HepG2 (cell line): ENCODE results near the gene RAI14. TPM values are rescaled to one million over a fixed set of nuclear protein-coding genes. Genes with fewer than 3 reads are reported as not detected.

ENCODE experiments used
- AHR ChIP-seq: IDR thresholded peaks from 2 replicates; pipeline ENCODE4 v1.6.1; 2018; ENCODE audit warnings: missing genetic modification reagents, missing compliant biosample characterization
- CEBPG ChIP-seq: IDR thresholded peaks from 2 replicates; pipeline ENCODE4 v1.6.1; 2016
- CREM ChIP-seq, 2 experiments: sonication (generic) in 1 of 2; formaldehyde crosslinking in 1 of 2; IDR thresholded peaks; 2 replicates each; pipeline versions ENCODE4 v1.4.0 to v1.6.1; 2016 to 2020; ENCODE audit warnings: antibody characterized with exemption in 1 of 2, mild to moderate bottlenecking in 1 of 2, missing genetic modification reagents in 1 of 2
- KMT2B ChIP-seq: IDR thresholded peaks from 2 replicates; pipeline ENCODE4 v1.6.1; 2016; ENCODE audit warnings: missing genetic modification reagents, missing compliant biosample characterization
- MEF2D ChIP-seq: sonication (generic); formaldehyde crosslinking; IDR thresholded peaks from 2 replicates; pipeline ENCODE4 v1.5.1; 2020; ENCODE audit warnings: mild to moderate bottlenecking, missing genetic modification reagents
- MXI1 ChIP-seq: IDR thresholded peaks from 3 replicates; pipeline ENCODE4 v1.6.1; 2012; ENCODE audit warnings: low read depth, low read length, inconsistent platforms, borderline replicate concordance
- NONO ChIP-seq, 2 experiments: fragments of 450-650 bp in 1 of 2; sonication (generic) in 1 of 2; formaldehyde crosslinking in 1 of 2; IDR thresholded peaks in 1 of 2; conservative IDR thresholded peaks in 1 of 2; 2 replicates each; pipeline versions ENCODE4 v1.6.1 to v1.8.0; 2017 to 2022; ENCODE audit warnings: mild to moderate bottlenecking in 1 of 2, missing genetic modification reagents in 1 of 2, moderate library complexity in 1 of 2
- PPARG ChIP-seq: conservative IDR thresholded peaks from 2 replicates; pipeline ENCODE4 v1.6.1; 2016; ENCODE audit warnings: missing biosample characterization, missing genetic modification reagents
- PRMT3 ChIP-seq: sonication (generic); formaldehyde crosslinking; IDR thresholded peaks from 2 replicates; pipeline ENCODE4 v1.8.1; 2022; ENCODE audit warnings: low read depth, mild to moderate bottlenecking, moderate library complexity, missing genetic modification reagents, borderline replicate concordance
- TEAD2 ChIP-seq: sonication (generic); formaldehyde crosslinking; IDR thresholded peaks from 2 replicates; pipeline ENCODE4 v1.9.0; 2021; ENCODE audit warnings: missing genetic modification reagents
- TFE3 ChIP-seq: IDR thresholded peaks from 2 replicates; pipeline ENCODE4 v1.6.1; 2016
- THRA ChIP-seq: sonication (generic); formaldehyde crosslinking; IDR thresholded peaks from 2 replicates; pipeline ENCODE4 v1.4.0; 2020; ENCODE audit warnings: missing genetic modification reagents, borderline replicate concordance
- ZNF232 ChIP-seq: sonication (generic); formaldehyde crosslinking; IDR thresholded peaks from 2 replicates; pipeline ENCODE4 v1.4.0; 2020; ENCODE audit warnings: missing genetic modification reagents, borderline replicate concordance
- ZNF460 ChIP-seq: sonication (generic); formaldehyde crosslinking; IDR thresholded peaks from 2 replicates; pipeline ENCODE4 v1.5.1; 2020; ENCODE audit warnings: missing genetic modification reagents, mild to moderate bottlenecking, borderline replicate concordance
- polyA plus RNA-seq, 8 experiments: library from polyadenylated mRNA; depleted of rRNA in 3 of 8; stranded (reverse) in 7 of 8; unstranded in 1 of 8; fragments of >200 nt; fragmentation: Illumina TruSeq in 4 of 8; extraction: Trizol in 4 of 8; gene quantifications; 2 replicates each; pipeline versions ENCODE4 v1.2.1 to v1.2.3, GENCODE V29; 2011 to 2016; ENCODE audit warnings: low read depth in 4 of 8, missing spikeins in 1 of 8, mixed read lengths in 1 of 8; ENCODE audit not compliant: insufficient read depth in 1 of 8
- total RNA-seq, 5 experiments: library from RNA; depleted of rRNA; stranded (reverse); fragments of >200 nt; fragmentation: Illumina TruSeq; extraction: Trizol; gene quantifications; 2 replicates each; pipeline ENCODE4 v1.2.3, GENCODE V29; 2016; ENCODE audit warnings: low read depth in 1 of 5
- TF ChIP-seq, protein P1 (sequence below): IDR thresholded peaks from 2 replicates; pipeline ENCODE4 v1.6.1; 2016
- TF ChIP-seq, protein P2 (sequence below): IDR thresholded peaks from 2 replicates; pipeline ENCODE4 v1.6.1; 2016; ENCODE audit warnings: low read depth, missing genetic modification reagents, missing compliant biosample characterization

The RAI14 gene
- total and polyA plus RNA-seq, 2 of the 13 experiments (the other 11 are each of a cell fraction or from before 2014, with no cell fraction given) = 12.6 to 18.2 TPM

DNA sequence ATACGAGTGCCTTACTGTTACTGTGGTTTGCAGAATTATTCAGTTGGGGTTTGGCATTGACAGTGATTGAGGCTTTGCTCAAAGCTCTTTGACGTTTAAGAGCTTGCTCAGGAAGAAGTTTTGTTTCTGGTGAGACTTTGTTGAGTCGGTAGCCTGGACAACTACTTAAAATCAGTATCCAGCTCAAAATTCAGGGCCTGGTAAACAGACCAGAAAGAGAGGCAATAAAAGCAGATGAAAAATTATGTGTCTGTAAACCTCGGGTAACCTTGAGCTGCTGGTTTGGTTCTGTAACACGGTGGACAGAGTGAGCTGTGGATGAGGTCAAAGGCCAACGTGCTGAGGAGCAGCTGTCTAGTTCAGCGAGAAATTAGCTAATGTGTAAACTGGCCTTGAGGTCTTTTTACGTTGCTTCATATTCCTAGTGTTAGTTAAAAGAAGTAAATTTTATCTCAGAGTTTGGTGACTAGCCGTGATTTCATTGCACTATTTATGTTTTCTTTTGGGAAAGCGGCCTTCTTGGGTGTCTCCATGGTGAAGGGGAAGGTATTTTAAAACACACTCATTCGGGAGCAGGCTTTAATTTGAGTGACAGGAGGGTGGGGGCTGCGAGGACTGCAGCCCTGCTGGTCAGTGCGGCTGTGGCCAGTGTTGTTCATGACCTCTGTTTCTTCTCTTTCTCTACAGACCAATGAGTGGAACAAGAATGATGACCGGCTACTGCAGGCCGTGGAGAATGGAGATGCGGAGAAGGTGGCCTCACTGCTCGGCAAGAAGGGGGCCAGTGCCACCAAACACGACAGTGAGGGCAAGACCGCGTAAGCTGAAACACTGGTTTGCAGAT, 100.9 kb downstream of the RAI14 start (continued):
- TF ChIP-seq, protein P1, sequence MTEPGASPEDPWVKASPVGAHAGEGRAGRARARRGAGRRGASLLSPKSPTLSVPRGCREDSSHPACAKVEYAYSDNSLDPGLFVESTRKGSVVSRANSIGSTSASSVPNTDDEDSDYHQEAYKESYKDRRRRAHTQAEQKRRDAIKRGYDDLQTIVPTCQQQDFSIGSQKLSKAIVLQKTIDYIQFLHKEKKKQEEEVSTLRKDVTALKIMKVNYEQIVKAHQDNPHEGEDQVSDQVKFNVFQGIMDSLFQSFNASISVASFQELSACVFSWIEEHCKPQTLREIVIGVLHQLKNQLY (CRISPR knock-in tag) = no peak; the same call in 1 of the 2 replicates
- TF ChIP-seq PRMT3 (CRISPR knock-in tag) (no peak; the same call in 1 of the 2 replicates), CREM (IDR thresholded peaks at IDR 0.05) (peak; percentile 55; the same call in 1 of the 2 replicates), CREM (CRISPR knock-in tag; IDR thresholded peaks at IDR 0.05) (no peak), THRA (CRISPR knock-in tag) (peak; percentile 76; the same call in 1 of the 2 replicates), TEAD2 (0 out of 2 replicates have a peak, but pooled peaks have one; percentile 27), MEF2D (CRISPR knock-in tag) (peak; percentile 50; the same call in 1 of the 2 replicates), MXI1 (peak; percentile 47; the same call in 1 of the 3 replicates), ZNF232 (peak; percentile 94), AHR (CRISPR knock-in tag) (no peak), TFE3 (CRISPR knock-in tag) (no peak), KMT2B (CRISPR knock-in tag) (peak; percentile 68; the same call in 1 of the 2 replicates), PPARG (peak; percentile 79), ZNF460 (CRISPR knock-in tag) (no peak), NONO (IDR thresholded peaks at IDR 0.05) (no peak), NONO (CRISPR knock-in tag; conservative IDR thresholded peaks at IDR 0.05) (peak; percentile 55; the same call in 1 of the 2 replicates), CEBPG (CRISPR knock-in tag) (peak; percentile 81)
- TF ChIP-seq, protein P2, sequence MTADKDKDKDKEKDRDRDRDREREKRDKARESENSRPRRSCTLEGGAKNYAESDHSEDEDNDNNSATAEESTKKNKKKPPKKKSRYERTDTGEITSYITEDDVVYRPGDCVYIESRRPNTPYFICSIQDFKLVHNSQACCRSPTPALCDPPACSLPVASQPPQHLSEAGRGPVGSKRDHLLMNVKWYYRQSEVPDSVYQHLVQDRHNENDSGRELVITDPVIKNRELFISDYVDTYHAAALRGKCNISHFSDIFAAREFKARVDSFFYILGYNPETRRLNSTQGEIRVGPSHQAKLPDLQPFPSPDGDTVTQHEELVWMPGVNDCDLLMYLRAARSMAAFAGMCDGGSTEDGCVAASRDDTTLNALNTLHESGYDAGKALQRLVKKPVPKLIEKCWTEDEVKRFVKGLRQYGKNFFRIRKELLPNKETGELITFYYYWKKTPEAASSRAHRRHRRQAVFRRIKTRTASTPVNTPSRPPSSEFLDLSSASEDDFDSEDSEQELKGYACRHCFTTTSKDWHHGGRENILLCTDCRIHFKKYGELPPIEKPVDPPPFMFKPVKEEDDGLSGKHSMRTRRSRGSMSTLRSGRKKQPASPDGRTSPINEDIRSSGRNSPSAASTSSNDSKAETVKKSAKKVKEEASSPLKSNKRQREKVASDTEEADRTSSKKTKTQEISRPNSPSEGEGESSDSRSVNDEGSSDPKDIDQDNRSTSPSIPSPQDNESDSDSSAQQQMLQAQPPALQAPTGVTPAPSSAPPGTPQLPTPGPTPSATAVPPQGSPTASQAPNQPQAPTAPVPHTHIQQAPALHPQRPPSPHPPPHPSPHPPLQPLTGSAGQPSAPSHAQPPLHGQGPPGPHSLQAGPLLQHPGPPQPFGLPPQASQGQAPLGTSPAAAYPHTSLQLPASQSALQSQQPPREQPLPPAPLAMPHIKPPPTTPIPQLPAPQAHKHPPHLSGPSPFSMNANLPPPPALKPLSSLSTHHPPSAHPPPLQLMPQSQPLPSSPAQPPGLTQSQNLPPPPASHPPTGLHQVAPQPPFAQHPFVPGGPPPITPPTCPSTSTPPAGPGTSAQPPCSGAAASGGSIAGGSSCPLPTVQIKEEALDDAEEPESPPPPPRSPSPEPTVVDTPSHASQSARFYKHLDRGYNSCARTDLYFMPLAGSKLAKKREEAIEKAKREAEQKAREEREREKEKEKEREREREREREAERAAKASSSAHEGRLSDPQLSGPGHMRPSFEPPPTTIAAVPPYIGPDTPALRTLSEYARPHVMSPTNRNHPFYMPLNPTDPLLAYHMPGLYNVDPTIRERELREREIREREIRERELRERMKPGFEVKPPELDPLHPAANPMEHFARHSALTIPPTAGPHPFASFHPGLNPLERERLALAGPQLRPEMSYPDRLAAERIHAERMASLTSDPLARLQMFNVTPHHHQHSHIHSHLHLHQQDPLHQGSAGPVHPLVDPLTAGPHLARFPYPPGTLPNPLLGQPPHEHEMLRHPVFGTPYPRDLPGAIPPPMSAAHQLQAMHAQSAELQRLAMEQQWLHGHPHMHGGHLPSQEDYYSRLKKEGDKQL (CRISPR knock-in tag) = 0 out of 2 replicates have a peak, but pooled peaks have one; percentile 41
